ENCODE results near the gene CMIP.

CMIP gene

GRCh38 chr16:81435567-81435966, 9.0 kb upstream of the CMIP start:
- TF ChIP-seq, protein P1, sequence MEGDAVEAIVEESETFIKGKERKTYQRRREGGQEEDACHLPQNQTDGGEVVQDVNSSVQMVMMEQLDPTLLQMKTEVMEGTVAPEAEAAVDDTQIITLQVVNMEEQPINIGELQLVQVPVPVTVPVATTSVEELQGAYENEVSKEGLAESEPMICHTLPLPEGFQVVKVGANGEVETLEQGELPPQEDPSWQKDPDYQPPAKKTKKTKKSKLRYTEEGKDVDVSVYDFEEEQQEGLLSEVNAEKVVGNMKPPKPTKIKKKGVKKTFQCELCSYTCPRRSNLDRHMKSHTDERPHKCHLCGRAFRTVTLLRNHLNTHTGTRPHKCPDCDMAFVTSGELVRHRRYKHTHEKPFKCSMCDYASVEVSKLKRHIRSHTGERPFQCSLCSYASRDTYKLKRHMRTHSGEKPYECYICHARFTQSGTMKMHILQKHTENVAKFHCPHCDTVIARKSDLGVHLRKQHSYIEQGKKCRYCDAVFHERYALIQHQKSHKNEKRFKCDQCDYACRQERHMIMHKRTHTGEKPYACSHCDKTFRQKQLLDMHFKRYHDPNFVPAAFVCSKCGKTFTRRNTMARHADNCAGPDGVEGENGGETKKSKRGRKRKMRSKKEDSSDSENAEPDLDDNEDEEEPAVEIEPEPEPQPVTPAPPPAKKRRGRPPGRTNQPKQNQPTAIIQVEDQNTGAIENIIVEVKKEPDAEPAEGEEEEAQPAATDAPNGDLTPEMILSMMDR (IDR thresholded peaks at IDR 0.05; ENCODE audit: low read depth, low read length, missing control alignments), result no peak
- no peak overlapping the region for H3K4me3 ChIP-seq (ENCODE audit: low read depth, low read length)
- DNase-seq (ENCODE audit: low read depth), result no peak

DNA sequence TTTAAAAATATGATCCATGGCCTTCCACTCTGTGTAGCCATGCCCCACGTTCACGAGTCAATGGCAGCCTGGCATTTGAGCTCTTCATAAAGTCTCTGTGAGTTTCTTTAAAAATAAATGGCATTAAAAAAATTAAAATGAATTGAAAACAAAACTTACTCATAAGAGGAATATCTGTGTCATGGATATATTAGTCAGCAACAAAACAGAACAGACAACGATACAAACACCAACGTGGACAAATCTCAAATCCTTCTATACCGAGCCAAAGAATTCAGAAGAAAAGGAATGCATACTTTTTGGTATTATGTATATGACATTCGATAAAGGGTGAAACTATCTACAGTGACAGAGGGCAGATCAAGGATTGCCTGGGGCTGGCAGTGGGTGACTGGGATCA, 8.2 kb upstream of the CMIP start:
- DNase-seq (ENCODE audit: low read depth), result no peak
- H3K4me3 ChIP-seq (ENCODE audit: low read depth, low read length), result no peak overlapping the region
- TF ChIP-seq, protein P1 (IDR thresholded peaks at IDR 0.05; ENCODE audit: low read depth, low read length, missing control alignments), result no peak

DNA sequence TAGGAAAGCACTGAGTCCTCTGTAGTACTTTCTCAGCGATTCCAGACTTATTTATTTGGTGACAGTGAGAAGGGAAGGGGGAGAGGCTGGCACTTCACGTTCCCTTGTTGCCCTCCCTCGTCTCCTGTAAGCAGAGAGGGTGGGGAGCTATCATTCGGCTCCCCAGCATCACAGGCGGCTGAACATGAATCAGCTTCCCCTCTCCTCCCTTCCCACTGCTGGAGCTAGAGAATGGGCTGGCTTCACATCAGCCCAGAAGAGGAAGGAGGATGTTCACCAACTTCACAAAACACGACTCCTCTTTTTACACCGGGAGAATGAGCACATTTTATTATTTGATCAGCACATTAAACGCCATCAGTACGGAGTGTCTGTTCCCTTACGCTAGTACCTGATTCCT, 6.7 kb upstream of the CMIP start:
- TF ChIP-seq, protein P1 (IDR thresholded peaks at IDR 0.05; ENCODE audit: low read depth, low read length, missing control alignments), result no peak
- no peak overlapping the region for H3K4me3 ChIP-seq (ENCODE audit: low read depth, low read length)

GRCh38 chr16:81440888-81441761, 3.5 kb upstream of the CMIP start:
- TF ChIP-seq, protein P1 (IDR thresholded peaks at IDR 0.05; ENCODE audit: low read depth, low read length, missing control alignments), result no peak
- no peak for DNase-seq (ENCODE audit: low read depth)
- H3K4me3 ChIP-seq (ENCODE audit: low read depth, low read length), result no peak overlapping the region

More for the DNA sequence above, 6.7 kb upstream of the CMIP start:
- no peak for DNase-seq (ENCODE audit: low read depth)

- TF ChIP-seq, protein P1 (IDR thresholded peaks at IDR 0.05; ENCODE audit: low read depth, low read length, missing control alignments), result no peak
- no peak overlapping the region for H3K4me3 ChIP-seq (ENCODE audit: low read depth, low read length)
- DNase-seq (ENCODE audit: low read depth), result no peak
These were observed 2.2 kb upstream of the CMIP start for GRCh38 chr16:81442220-81442915.

- TF ChIP-seq, protein P1 (IDR thresholded peaks at IDR 0.05; ENCODE audit: low read depth, low read length, missing control alignments), result no peak
- no peak overlapping the region for H3K4me3 ChIP-seq (ENCODE audit: low read depth, low read length)
These were observed 1.5 kb upstream of the CMIP start for GRCh38 chr16:81442916-81443687.

More at GRCh38 chr16:81442916-81443687, 1.5 kb upstream of the CMIP start:
- no peak for DNase-seq (ENCODE audit: low read depth)

Measured in GM12864 (cell line).